Gastrocnemius medialis (tissue), 4 donors: Measurements from ENCODE around the gene PRKACG. TPM values are rescaled to one million over a fixed set of nuclear protein-coding genes. Genes with fewer than 3 reads are reported as not detected.

Experiments
- ATAC-seq, 2 donors: fragments of 150-250 bp; one replicate each; pipeline ENCODE4 v1.9.1; 2016
- DNase-seq, 2 donors: peaks; one replicate each; pipeline ENCODE4 v3.0.0-alpha.2; 2019
- H3K27ac ChIP-seq, 4 donors: fragments of 200-600 bp; sonication (generic); 1 replicate in 1 of 4; 2 replicates in 3 of 4; pipeline ENCODE4 v1.5.1; 2016 to 2018; ENCODE audit warnings: mild to moderate bottlenecking in 2 of 4, moderate library complexity in 1 of 4
- H3K27me3 ChIP-seq, 3 donors: fragments of 200-600 bp; sonication (generic) in 2 of 3; 1 replicate in 1 of 3; 2 replicates in 2 of 3; pipeline versions ENCODE4 v1.5.1 to v1.6.0; 2016 to 2019; ENCODE audit warnings: mild to moderate bottlenecking in 1 of 3, moderate library complexity in 1 of 3
- H3K36me3 ChIP-seq, 2 donors: fragments of 200-600 bp; sonication (generic) in 1 of 2; one replicate each; pipeline ENCODE4 v1.5.1; 2017 to 2018
- H3K4me1 ChIP-seq, 2 donors: fragments of 200-600 bp; sonication (generic) in 1 of 2; one replicate each; pipeline ENCODE4 v1.5.1; 2016 to 2017; ENCODE audit warnings: mild to moderate bottlenecking in 2 of 2
- H3K4me3 ChIP-seq, 4 donors: fragments of 200-600 bp; sonication (generic) in 3 of 4; 1 replicate in 1 of 4; 2 replicates in 3 of 4; pipeline ENCODE4 v1.5.1; 2016 to 2019; ENCODE audit warnings: mild to moderate bottlenecking in 2 of 4
- H3K9me3 ChIP-seq, 3 donors: fragments of 200-600 bp; sonication (generic) in 2 of 3; 1 replicate in 1 of 3; 2 replicates in 2 of 3; pipeline ENCODE4 v1.5.1; 2016 to 2019
- CTCF ChIP-seq, 5 experiments: fragments of 450-650 bp in 3 of 5; fragments of 200-600 bp in 2 of 5; sonication (generic) in 2 of 5; IDR thresholded peaks in 4 of 5; conservative IDR thresholded peaks in 1 of 5; 1 replicate in 4 of 5; 2 replicates in 1 of 5; pipeline ENCODE4 v1.5.1; 2016 to 2019; ENCODE audit warnings: antibody characterized with exemption in 5 of 5, mild to moderate bottlenecking in 3 of 5, moderate library complexity in 3 of 5
- POLR2A ChIP-seq, 2 donors: fragments of 450-650 bp; IDR thresholded peaks; one replicate each; pipeline ENCODE4 v1.6.1; 2017; ENCODE audit warnings: antibody characterized with exemption in 2 of 2, mild to moderate bottlenecking in 2 of 2, moderate library complexity in 2 of 2
- in situ Hi-C, 4 donors: fragments of 200-750 bp; cut with MboI; loops; one replicate each; pipeline versions ENCODE4 v1.15.0 to v1.8.0; 2017; ENCODE audit warnings: low sequenced_read_pairs in 4 of 4
- intact Hi-C: fragments of 100-400 bp; cut with DNase I; formaldehyde crosslinking; loops from one replicate; pipeline ENCODE4 v1.15.1; 2023; ENCODE audit warnings: low total_unique reads
- total RNA-seq, 4 donors: library from RNA; depleted of rRNA; stranded (reverse); fragments of >200 nt; gene quantifications; one replicate each; pipeline versions ENCODE4 v1.1.0 to v1.2.3, GENCODE V29; 2016

The PRKACG gene
- total RNA-seq, 4 donors from 2014 or later = not detected

GRCh38 chr9:69036799-69037198, 22.9 kb upstream of the PRKACG start:
- Histone ChIP-seq H3K4me3 (peak overlapping the region in 3 of 4 donors; percentile 55 to 83 (median 75)), H3K27me3 (no peaks in the 10 kb centered on the region), H3K4me1 (peaks cover 2 to 10% of the 10 kb centered on the region in 2 donors), H3K36me3 (no peaks in the 10 kb centered on the region), H3K9me3 (no peaks in the 10 kb centered on the region), H3K27ac (peak overlapping the region; percentile 69 to 93 (median 89))
- TF ChIP-seq CTCF (IDR thresholded peaks at IDR 0.05 in 4 of 5, conservative IDR thresholded peaks at IDR 0.05 in 1 of 5) (no peak), POLR2A (IDR thresholded peaks at IDR 0.05) (no peak)
- no peak for ATAC-seq
- intact Hi-C loops (loop anchor here (5.0 to 10.0 kb wide), 2 partner anchors 136 to 508 kb away; partner anchors contain the start of gene TJP2), in situ Hi-C loops (no loop called here)
- DNase-seq = no peak

GRCh38 chr9:69036309-69036708, 22.4 kb upstream of the PRKACG start:
- no peak for TF ChIP-seq POLR2A (IDR thresholded peaks at IDR 0.05)
- no peak for TF ChIP-seq CTCF (IDR thresholded peaks at IDR 0.05 in 4 of 5, conservative IDR thresholded peaks at IDR 0.05 in 1 of 5)
- Histone ChIP-seq H3K4me3 (peak overlapping the region; percentile 55 to 83 (median 72)), H3K27me3 (no peaks in the 10 kb centered on the region), H3K4me1 (peaks cover 2 to 10% of the 10 kb centered on the region in 2 donors), H3K27ac (peak overlapping the region; percentile 69 to 93 (median 89)), H3K9me3 (no peaks in the 10 kb centered on the region), H3K36me3 (no peaks in the 10 kb centered on the region)
- no peak for DNase-seq
- no peak for ATAC-seq
- intact Hi-C loops = loop anchor here (5.0 to 10.0 kb wide), 2 partner anchors 136 to 508 kb away; partner anchors contain the start of gene TJP2
- in situ Hi-C loops = no loop called here

- Histone ChIP-seq H3K36me3 (no peaks in the 10 kb centered on the region), H3K4me3 (peak within 1 kb of the TSS; percentile 55 to 83 (median 72)), H3K4me1 (peaks cover 2 to 10% of the 10 kb centered on the region in 2 donors), H3K27ac (peak within 1 kb of the TSS; percentile 69 to 93 (median 89)), H3K9me3 (no peaks in the 10 kb centered on the region), H3K27me3 (no peaks in the 10 kb centered on the region)
- peak; percentile 19 to 46 for TF ChIP-seq POLR2A (IDR thresholded peaks at IDR 0.05)
- TF ChIP-seq CTCF (IDR thresholded peaks at IDR 0.05 in 4 of 5, conservative IDR thresholded peaks at IDR 0.05 in 1 of 5) = peak; percentile 93 to 100 (median 97)
- intact Hi-C loops = loop anchor here (1.0 to 10.0 kb wide), 4 partner anchors 137 to 509 kb away; partner anchors contain the start of gene TJP2
- DNase-seq (peak; percentile 45 to 75), ATAC-seq (peak; percentile 96 to 97)
- in situ Hi-C loops = no loop called here
Observed at GRCh38 chr9:69035438-69036308, 21.8 kb upstream of the PRKACG start, which contains the start of gene FXN. Gene FXN, plus strand, starts transcription at chr9:69035752. Its CDS starts 31 bp downstream, at chr9:69035783.

- peaks cover 2 to 10% of the 10 kb centered on the region in 2 donors for H3K4me1 ChIP-seq
- H3K4me3 ChIP-seq = no peak overlapping the region
- no peaks in the 10 kb centered on the region for H3K9me3 ChIP-seq
- no peak overlapping the region for H3K27ac ChIP-seq
- no peak for ATAC-seq
- no peak for TF ChIP-seq CTCF (IDR thresholded peaks at IDR 0.05 in 4 of 5, conservative IDR thresholded peaks at IDR 0.05 in 1 of 5)
- no peak for TF ChIP-seq POLR2A (IDR thresholded peaks at IDR 0.05)
- in situ Hi-C loops = no loop called here
- H3K27me3 ChIP-seq = no peaks in the 10 kb centered on the region
- intact Hi-C loops = loop anchor here (10.0 kb wide), 1 partner anchor 511 kb away; no protein-coding TSS in a partner anchor
- no peaks in the 10 kb centered on the region for H3K36me3 ChIP-seq
- DNase-seq = no peak
Observed at GRCh38 chr9:69034071-69034470, 20.2 kb upstream of the PRKACG start.
